ENCODE results near the gene OTULIN. TPM values are rescaled to one million over a fixed set of nuclear protein-coding genes. Genes with fewer than 3 reads are reported as not detected.
A peak's percentile ranks its signal among the peaks of the same experiment; 100 is the strongest.

OTULIN gene
- total and polyA plus RNA-seq, 2 of the 8 experiments (the other 6 are each of a cell fraction or from before 2014, with no cell fraction given): 5.2 to 34.8 TPM

GRCh38 chr5:14726066-14726838 is 61.7 kb downstream of the OTULIN start:
- Histone ChIP-seq H4K5ac (ENCODE audit: insufficient read length, low read depth, low read length) (no peak overlapping the region), H2BK5ac (ENCODE audit: low read depth, low read length) (peak overlapping the region; percentile 86; the same call in 1 of the 2 replicates), H3K36me3 (ENCODE audit: control insufficient read depth in 2 of 4, insufficient read depth in 4 of 4, low read length in 3 of 4) (no peaks in the 10 kb centered on the region), H2BK15ac (ENCODE audit: low read length) (peak overlapping the region; percentile 54), H4K20me1 (replicated peaks in 1 of 2; ENCODE audit: control insufficient read depth in 1 of 2, insufficient read depth in 2 of 2, low read length in 2 of 2) (no peaks in the 10 kb centered on the region), H2AFZ (ENCODE audit: low read length) (no peak overlapping the region), H2BK12ac (ENCODE audit: low read depth, low read length) (peak overlapping the region; percentile 98; the same call in 1 of the 2 replicates), H3K9me3 (ENCODE audit: insufficient read depth in 2 of 2, low read depth in 1 of 2, low read length in 1 of 2) (no peaks in the 10 kb centered on the region), H3K27me3 (replicated peaks in 1 of 4; ENCODE audit: control insufficient read depth in 3 of 4, extremely low read depth in 1 of 4, insufficient read depth in 3 of 4, low read length in 3 of 4) (peaks cover 0 to under 1% (median 0%) of the 10 kb centered on the region in 4 experiments; a peak in 1 of 7 replicates), H3K9ac (replicated peaks in 1 of 4; ENCODE audit: extremely low read depth in 1 of 4, low read depth in 3 of 4, low read length in 3 of 4) (no peak overlapping the region), H3K18ac (ENCODE audit: extremely low read depth, low read length) (peak overlapping the region; percentile 83), H3K27ac (ENCODE audit: low read depth, low read length) (no peak overlapping the region; the same call in 1 of the 2 replicates), H3K79me2 (ENCODE audit: control insufficient read depth in 1 of 2, insufficient read depth in 2 of 2, low read length in 2 of 2) (no peaks in the 10 kb centered on the region), H3K56ac (replicated peaks; ENCODE audit: insufficient read length, low read depth, low read length) (no peak overlapping the region), H3K4me1 (replicated peaks in 1 of 4; ENCODE audit: control insufficient read depth in 3 of 4, insufficient read depth in 4 of 4, low read length in 3 of 4) (peaks cover 8 to 22% (median 17%) of the 10 kb centered on the region in 4 experiments), H3K14ac (ENCODE audit: insufficient read length) (no peak overlapping the region), H3K23me2 (ENCODE audit: low read depth, low read length) (0 out of 2 replicates have a peak, but pooled peaks cover 3% of the 10 kb centered on the region), H2BK120ac (replicated peaks; ENCODE audit: low read depth, low read length) (no peak overlapping the region), H4K8ac (ENCODE audit: extremely low read depth, insufficient read depth, low read length) (no peak overlapping the region; the same call in 1 of the 2 replicates), H3K4me3 (ENCODE audit: extremely low read depth in 1 of 4, insufficient read depth in 2 of 4, low read depth in 3 of 4, low read length in 4 of 4) (no peak overlapping the region), H2BK20ac (ENCODE audit: low read length) (no peak overlapping the region; the same call in 1 of the 2 replicates), H3K23ac (ENCODE audit: insufficient read length) (no peak overlapping the region), H3K79me1 (ENCODE audit: low read depth, low read length) (no peaks in the 10 kb centered on the region), H3K4ac (replicated peaks; ENCODE audit: insufficient read length, low read depth, low read length) (peak overlapping the region; percentile 77), H4K91ac (replicated peaks; ENCODE audit: insufficient read length, low read length) (peak overlapping the region; percentile 52), H3K4me2 (ENCODE audit: insufficient read depth in 1 of 2, low read depth in 2 of 2, low read length in 2 of 2) (0 out of 4 replicates have a peak overlapping the region, but pooled peaks of 1 of the 2 experiments have one; percentile 8), H2AK5ac (ENCODE audit: low read depth, low read length) (peak overlapping the region; percentile 76; the same call in 1 of the 2 replicates)
- FAIRE-seq (no peak), DNase-seq (ENCODE audit: low read depth in 1 of 2, low spot score in 2 of 2) (no peak)
- TF ChIP-seq RFX5 (IDR thresholded peaks at IDR 0.05; ENCODE audit: borderline replicate concordance, low read depth, low read length) (no peak), SP1 (IDR thresholded peaks at IDR 0.05; ENCODE audit: low read depth, low read length) (no peak), TEAD4 (IDR thresholded peaks at IDR 0.05; ENCODE audit: low read depth, low read length) (no peak), TCF12 (IDR thresholded peaks at IDR 0.05; ENCODE audit: low read depth, low read length) (no peak), SIX5 (IDR thresholded peaks at IDR 0.05; ENCODE audit: low read depth, low read length) (no peak), SIN3A (conservative IDR thresholded peaks at IDR 0.05 in 1 of 2, IDR thresholded peaks at IDR 0.05 in 1 of 2; ENCODE audit: low read depth in 1 of 2, low read length in 2 of 2) (no peak)
- WGBS, 2 experiments (ENCODE audit: extremely low coverage in 1 of 2, insufficient coverage in 1 of 2, insufficient read length in 1 of 2, insufficient replicate concordance in 2 of 2, low coverage in 1 of 2, low lambda C conversion rate in 2 of 2, missing lambda C conversion rate in 1 of 2): 86% methylated on average over 14 of the region's 14 CpGs; no CpG with 5 or more reads in 1 of the 2 experiments
- ChIA-PET CTCF (ENCODE audit: partially characterized antibody) (interaction anchor here (0.7 to 5.3 kb wide), 45 partner anchors 8 to 301 kb away, joined by 3 to 93 read pairs (median 5); partner anchors contain the start of gene ANKH), POLR2A (ENCODE audit: partially characterized antibody) (interaction anchor here (1.6 kb wide), 1 partner anchor 14 kb away, joined by 3 read pairs; no protein-coding TSS in a partner anchor)
